Measurements from ENCODE around the gene P2RX3.

P2RX3 gene

GRCh38 chr11:57313788-57314135, 24.4 kb upstream of the P2RX3 start:
- no peak overlapping the region for H3K4me3 ChIP-seq (ENCODE audit: control insufficient read depth, low read depth, low read length)
- TF ChIP-seq, protein P1, sequence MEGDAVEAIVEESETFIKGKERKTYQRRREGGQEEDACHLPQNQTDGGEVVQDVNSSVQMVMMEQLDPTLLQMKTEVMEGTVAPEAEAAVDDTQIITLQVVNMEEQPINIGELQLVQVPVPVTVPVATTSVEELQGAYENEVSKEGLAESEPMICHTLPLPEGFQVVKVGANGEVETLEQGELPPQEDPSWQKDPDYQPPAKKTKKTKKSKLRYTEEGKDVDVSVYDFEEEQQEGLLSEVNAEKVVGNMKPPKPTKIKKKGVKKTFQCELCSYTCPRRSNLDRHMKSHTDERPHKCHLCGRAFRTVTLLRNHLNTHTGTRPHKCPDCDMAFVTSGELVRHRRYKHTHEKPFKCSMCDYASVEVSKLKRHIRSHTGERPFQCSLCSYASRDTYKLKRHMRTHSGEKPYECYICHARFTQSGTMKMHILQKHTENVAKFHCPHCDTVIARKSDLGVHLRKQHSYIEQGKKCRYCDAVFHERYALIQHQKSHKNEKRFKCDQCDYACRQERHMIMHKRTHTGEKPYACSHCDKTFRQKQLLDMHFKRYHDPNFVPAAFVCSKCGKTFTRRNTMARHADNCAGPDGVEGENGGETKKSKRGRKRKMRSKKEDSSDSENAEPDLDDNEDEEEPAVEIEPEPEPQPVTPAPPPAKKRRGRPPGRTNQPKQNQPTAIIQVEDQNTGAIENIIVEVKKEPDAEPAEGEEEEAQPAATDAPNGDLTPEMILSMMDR (IDR thresholded peaks at IDR 0.05; ENCODE audit: control insufficient read depth, insufficient read depth, low read depth, low read length, missing control alignments) = no peak
- DNase-seq (ENCODE audit: low read depth) = no peak

GRCh38 chr11:57314221-57314973, 23.8 kb upstream of the P2RX3 start:
- H3K4me3 ChIP-seq (ENCODE audit: control insufficient read depth, low read depth, low read length) = no peak overlapping the region
- DNase-seq (ENCODE audit: low read depth) = no peak
- TF ChIP-seq, protein P1 (IDR thresholded peaks at IDR 0.05; ENCODE audit: control insufficient read depth, insufficient read depth, low read depth, low read length, missing control alignments) = no peak

DNA sequence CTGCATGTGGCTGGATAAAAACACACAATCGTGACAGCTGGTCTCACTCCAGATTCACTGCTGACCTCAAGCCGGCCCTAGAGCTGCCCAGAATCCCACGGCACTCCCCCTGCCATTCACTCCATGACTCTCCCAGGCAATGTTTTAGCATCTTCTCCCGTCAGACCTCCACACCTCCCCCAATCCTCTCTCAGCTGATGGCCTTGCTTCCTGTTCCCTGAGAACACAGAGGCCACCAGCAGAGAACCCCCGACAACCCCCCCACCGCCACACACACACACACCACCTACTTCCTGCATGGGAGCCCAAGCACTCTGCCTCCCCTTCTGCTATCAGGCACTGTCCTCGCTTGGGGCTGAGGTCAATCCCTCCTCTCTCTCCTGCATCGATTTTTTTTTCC, 22.7 kb upstream of the P2RX3 start:
- H3K4me3 ChIP-seq (ENCODE audit: control insufficient read depth, low read depth, low read length) = no peak overlapping the region
- TF ChIP-seq, protein P1 (IDR thresholded peaks at IDR 0.05; ENCODE audit: control insufficient read depth, insufficient read depth, low read depth, low read length, missing control alignments) = no peak
- DNase-seq (ENCODE audit: low read depth) = no peak

- DNase-seq (ENCODE audit: low read depth) = no peak
- no peak overlapping the region for H3K4me3 ChIP-seq (ENCODE audit: control insufficient read depth, low read depth, low read length)
- TF ChIP-seq, protein P1 (IDR thresholded peaks at IDR 0.05; ENCODE audit: control insufficient read depth, insufficient read depth, low read depth, low read length, missing control alignments) = no peak
Observed at GRCh38 chr11:57316017-57316416, 22.1 kb upstream of the P2RX3 start.

GRCh38 chr11:57318178-57318577, 20.0 kb upstream of the P2RX3 start:
- TF ChIP-seq, protein P1 (IDR thresholded peaks at IDR 0.05; ENCODE audit: control insufficient read depth, insufficient read depth, low read depth, low read length, missing control alignments) = no peak
- no peak for DNase-seq (ENCODE audit: low read depth)

GRCh38 chr11:57320067-57320718, 18.0 kb upstream of the P2RX3 start:
- H3K4me3 ChIP-seq (ENCODE audit: control insufficient read depth, low read depth, low read length) = no peak overlapping the region
- TF ChIP-seq, protein P1 (IDR thresholded peaks at IDR 0.05; ENCODE audit: control insufficient read depth, insufficient read depth, low read depth, low read length, missing control alignments) = no peak
- DNase-seq (ENCODE audit: low read depth) = no peak

More at GRCh38 chr11:57318178-57318577, 20.0 kb upstream of the P2RX3 start:
- no peak overlapping the region for H3K4me3 ChIP-seq (ENCODE audit: control insufficient read depth, low read depth, low read length)

All from AG09309 (cell line).